ENCODE data around the gene VIPR2.
"Not testable (repeated sequence)": the region's sequence is repeated elsewhere in the genome, so short reads cannot be mapped to it uniquely, and the experiment has no call there.

Gene VIPR2

DNA sequence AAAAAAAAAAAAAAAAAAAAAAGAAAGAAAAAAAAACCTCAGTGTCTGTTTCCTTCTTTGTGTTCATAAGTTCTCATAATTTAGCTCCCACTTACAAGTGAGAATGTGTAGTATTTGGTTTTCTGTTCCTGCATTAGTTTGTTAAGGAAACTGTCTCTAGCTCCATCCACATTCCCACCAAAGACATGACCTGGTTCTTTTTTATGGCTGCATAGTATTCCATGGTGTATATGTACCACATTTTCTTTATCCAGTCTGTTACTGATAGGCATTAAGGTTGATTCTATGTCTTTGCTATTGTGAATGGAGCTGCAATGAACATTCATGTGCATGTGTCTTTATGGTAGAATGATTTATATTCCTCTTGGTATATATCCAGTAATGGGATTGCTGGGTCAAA, 21.4 kb downstream of the VIPR2 start:
- not testable (repeated sequence) for H4K8ac ChIP-seq (ENCODE audit: low read depth, low read length); H2BK12ac ChIP-seq (ENCODE audit: low read length); H4K91ac ChIP-seq (ENCODE audit: low read depth, low read length); H3K4me3 ChIP-seq (ENCODE audit: low read depth, low read length); H3K14ac ChIP-seq (ENCODE audit: low read length); H3K23ac ChIP-seq (ENCODE audit: low read length); H3K79me1 ChIP-seq (ENCODE audit: low read length); H2BK5ac ChIP-seq (ENCODE audit: low read depth, low read length, poor library complexity); H3K27me3 ChIP-seq (ENCODE audit: insufficient read depth, low read length); H3K9me3 ChIP-seq (ENCODE audit: insufficient read depth, low read depth, low read length); H2AFZ ChIP-seq (ENCODE audit: insufficient read depth, low read length, poor library complexity); DNase-seq; H3K36me3 ChIP-seq (ENCODE audit: control insufficient read depth in 1 of 2, insufficient read depth in 2 of 2, low read length in 2 of 2); H3K27ac ChIP-seq (ENCODE audit: low read depth, low read length); H3K4me2 ChIP-seq (ENCODE audit: low read length); H2BK120ac ChIP-seq (ENCODE audit: insufficient read depth, low read length, poor library complexity); H3K18ac ChIP-seq (ENCODE audit: low read length); H3K79me2 ChIP-seq (ENCODE audit: control insufficient read depth, insufficient read depth, low read length, poor library complexity); H4K12ac ChIP-seq (ENCODE audit: low read depth, low read length); H3K4ac ChIP-seq (ENCODE audit: low read depth, low read length); H2AK5ac ChIP-seq (ENCODE audit: low read length); H3K9ac ChIP-seq (ENCODE audit: low read length)
- peaks cover 15 to 20% of the 10 kb centered on the region in 2 experiments for H3K4me1 ChIP-seq (ENCODE audit: control insufficient read depth in 1 of 2, insufficient read depth in 2 of 2, low read length in 2 of 2)

DNA sequence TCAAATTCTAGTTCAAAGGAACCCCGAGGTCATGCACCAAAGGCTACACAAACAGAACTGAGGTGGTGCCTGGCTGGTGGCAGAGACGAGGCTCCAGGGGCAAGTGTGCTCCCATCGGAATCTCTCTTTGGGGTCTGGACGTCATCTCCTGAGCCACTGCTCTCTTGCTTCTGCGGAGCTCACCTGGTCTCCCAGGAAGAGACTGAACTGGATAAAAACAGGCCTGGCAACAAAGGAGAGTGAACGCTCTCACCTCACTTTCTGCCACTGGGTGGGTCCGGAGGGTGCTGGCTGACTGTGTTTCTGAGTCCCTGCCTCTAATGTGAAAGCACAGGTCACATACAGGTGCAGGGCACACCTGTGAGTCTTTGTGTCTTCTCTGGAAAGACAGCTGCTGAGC, 22.4 kb downstream of the VIPR2 start:
- Histone ChIP-seq H2AK5ac (ENCODE audit: low read length) (no peak overlapping the region), H2BK120ac (ENCODE audit: insufficient read depth, low read length, poor library complexity) (no peak overlapping the region), H2BK12ac (ENCODE audit: low read length) (no peak overlapping the region), H3K23ac (ENCODE audit: low read length) (no peak overlapping the region), H3K4me1 (ENCODE audit: control insufficient read depth in 1 of 2, insufficient read depth in 2 of 2, low read length in 2 of 2) (peaks cover 15 to 20% of the 10 kb centered on the region in 2 experiments), H2BK5ac (ENCODE audit: low read depth, low read length, poor library complexity) (no peak overlapping the region), H3K9me3 (ENCODE audit: insufficient read depth, low read depth, low read length) (no peaks in the 10 kb centered on the region), H3K27me3 (ENCODE audit: insufficient read depth, low read length) (no peaks in the 10 kb centered on the region), H4K12ac (ENCODE audit: low read depth, low read length) (no peak overlapping the region), H3K36me3 (ENCODE audit: control insufficient read depth in 1 of 2, insufficient read depth in 2 of 2, low read length in 2 of 2) (no peaks in the 10 kb centered on the region), H4K8ac (ENCODE audit: low read depth, low read length) (no peak overlapping the region), H3K27ac (ENCODE audit: low read depth, low read length) (no peak overlapping the region), H3K79me1 (ENCODE audit: low read length) (peaks cover 2% of the 10 kb centered on the region), H3K14ac (ENCODE audit: low read length) (no peak overlapping the region), H3K9ac (ENCODE audit: low read length) (no peak overlapping the region), H3K79me2 (ENCODE audit: control insufficient read depth, insufficient read depth, low read length, poor library complexity) (no peaks in the 10 kb centered on the region), H2AFZ (ENCODE audit: insufficient read depth, low read length, poor library complexity) (no peak overlapping the region), H3K4me3 (ENCODE audit: low read depth, low read length) (no peak overlapping the region), H4K91ac (ENCODE audit: low read depth, low read length) (no peak overlapping the region), H3K4me2 (ENCODE audit: low read length) (no peak overlapping the region), H3K18ac (ENCODE audit: low read length) (no peak overlapping the region), H3K4ac (ENCODE audit: low read depth, low read length) (no peak overlapping the region)
- WGBS (ENCODE audit: extremely low coverage, insufficient coverage, insufficient read length): no CpG with 5 or more reads among the region's 7 CpGs
- no peak for DNase-seq

DNA sequence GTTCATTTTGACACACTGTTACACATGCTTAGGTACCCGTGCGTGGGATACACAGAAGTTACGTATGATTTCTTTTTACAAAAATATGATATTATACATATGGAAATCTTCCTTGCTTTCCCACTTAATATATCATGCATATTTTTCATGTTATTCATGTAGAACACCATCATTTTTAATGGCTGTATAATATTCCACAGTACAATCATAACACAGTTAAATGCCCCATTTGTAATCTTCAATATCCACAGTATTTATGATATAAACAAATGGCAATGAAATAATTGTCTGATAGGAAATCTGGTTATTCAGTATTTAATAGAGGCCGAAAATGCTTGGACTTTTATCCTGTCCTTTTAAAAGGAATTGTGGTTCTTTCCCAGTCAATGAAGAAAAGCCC, 23.2 kb downstream of the VIPR2 start:
- H3K9ac ChIP-seq (ENCODE audit: low read length): no peak overlapping the region
- no peaks in the 10 kb centered on the region for H3K9me3 ChIP-seq (ENCODE audit: insufficient read depth, low read depth, low read length)
- H3K27ac ChIP-seq (ENCODE audit: low read depth, low read length): no peak overlapping the region
- no CpG with 5 or more reads among the region's 4 CpGs for WGBS (ENCODE audit: extremely low coverage, insufficient coverage, insufficient read length)
- no peaks in the 10 kb centered on the region for H3K79me2 ChIP-seq (ENCODE audit: control insufficient read depth, insufficient read depth, low read length, poor library complexity)
- no peaks in the 10 kb centered on the region for H3K27me3 ChIP-seq (ENCODE audit: insufficient read depth, low read length)
- no peak overlapping the region for H2AFZ ChIP-seq (ENCODE audit: insufficient read depth, low read length, poor library complexity)
- H2BK5ac ChIP-seq (ENCODE audit: low read depth, low read length, poor library complexity): no peak overlapping the region
- H3K36me3 ChIP-seq (ENCODE audit: control insufficient read depth in 1 of 2, insufficient read depth in 2 of 2, low read length in 2 of 2): no peaks in the 10 kb centered on the region
- H4K91ac ChIP-seq (ENCODE audit: low read depth, low read length): no peak overlapping the region
- H3K4me1 ChIP-seq (ENCODE audit: control insufficient read depth in 1 of 2, insufficient read depth in 2 of 2, low read length in 2 of 2): peaks cover 15 to 16% of the 10 kb centered on the region in 2 experiments
- no peak overlapping the region for H4K8ac ChIP-seq (ENCODE audit: low read depth, low read length)
- no peak overlapping the region for H3K4ac ChIP-seq (ENCODE audit: low read depth, low read length)
- H4K12ac ChIP-seq (ENCODE audit: low read depth, low read length): no peak overlapping the region
- H3K14ac ChIP-seq (ENCODE audit: low read length): no peak overlapping the region
- H2BK12ac ChIP-seq (ENCODE audit: low read length): no peak overlapping the region
- no peak for DNase-seq
- no peak overlapping the region for H2AK5ac ChIP-seq (ENCODE audit: low read length)
- H3K4me3 ChIP-seq (ENCODE audit: low read depth, low read length): no peak overlapping the region
- no peak overlapping the region for H3K4me2 ChIP-seq (ENCODE audit: low read length)
- H3K79me1 ChIP-seq (ENCODE audit: low read length): peaks cover 2% of the 10 kb centered on the region
- H3K18ac ChIP-seq (ENCODE audit: low read length): no peak overlapping the region
- no peak overlapping the region for H2BK120ac ChIP-seq (ENCODE audit: insufficient read depth, low read length, poor library complexity)
- H3K23ac ChIP-seq (ENCODE audit: low read length): no peak overlapping the region

DNA sequence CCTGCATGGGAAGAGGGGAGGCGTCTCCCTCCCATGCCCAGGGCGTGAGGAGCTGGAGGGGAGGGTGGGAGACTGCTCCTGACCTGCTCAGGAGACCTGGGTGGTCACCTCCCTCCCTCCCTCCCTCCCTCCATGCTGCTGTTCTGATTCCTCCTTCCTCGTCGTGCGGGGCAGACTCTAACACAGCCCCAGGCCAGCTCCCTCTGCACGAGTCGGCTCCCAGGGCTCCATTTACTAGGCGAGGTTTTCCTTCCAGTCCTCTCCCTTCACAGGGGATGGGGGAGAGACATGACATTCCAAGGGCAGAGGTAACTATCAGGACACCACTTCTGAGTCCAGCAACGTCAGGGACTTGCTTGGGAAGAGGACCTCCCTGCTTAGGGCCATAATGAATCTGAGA, 23.6 kb downstream of the VIPR2 start:
- Histone ChIP-seq H3K14ac (ENCODE audit: low read length) (no peak overlapping the region), H3K36me3 (ENCODE audit: control insufficient read depth in 1 of 2, insufficient read depth in 2 of 2, low read length in 2 of 2) (no peaks in the 10 kb centered on the region), H2AFZ (ENCODE audit: insufficient read depth, low read length, poor library complexity) (no peak overlapping the region), H3K4me3 (ENCODE audit: low read depth, low read length) (no peak overlapping the region), H3K18ac (ENCODE audit: low read length) (no peak overlapping the region), H2BK5ac (ENCODE audit: low read depth, low read length, poor library complexity) (no peak overlapping the region), H3K4ac (ENCODE audit: low read depth, low read length) (no peak overlapping the region), H4K8ac (ENCODE audit: low read depth, low read length) (no peak overlapping the region), H3K23ac (ENCODE audit: low read length) (no peak overlapping the region), H2BK120ac (ENCODE audit: insufficient read depth, low read length, poor library complexity) (no peak overlapping the region), H4K91ac (ENCODE audit: low read depth, low read length) (no peak overlapping the region), H3K27ac (ENCODE audit: low read depth, low read length) (no peak overlapping the region), H3K27me3 (ENCODE audit: insufficient read depth, low read length) (no peaks in the 10 kb centered on the region), H3K79me1 (ENCODE audit: low read length) (peaks cover 2% of the 10 kb centered on the region), H2AK5ac (ENCODE audit: low read length) (no peak overlapping the region), H4K12ac (ENCODE audit: low read depth, low read length) (no peak overlapping the region), H3K4me1 (ENCODE audit: control insufficient read depth in 1 of 2, insufficient read depth in 2 of 2, low read length in 2 of 2) (peaks cover 16 to 17% of the 10 kb centered on the region in 2 experiments), H3K9me3 (ENCODE audit: insufficient read depth, low read depth, low read length) (no peaks in the 10 kb centered on the region), H3K9ac (ENCODE audit: low read length) (no peak overlapping the region), H2BK12ac (ENCODE audit: low read length) (no peak overlapping the region), H3K79me2 (ENCODE audit: control insufficient read depth, insufficient read depth, low read length, poor library complexity) (no peaks in the 10 kb centered on the region), H3K4me2 (ENCODE audit: low read length) (no peak overlapping the region)
- no CpG with 5 or more reads among the region's 9 CpGs for WGBS (ENCODE audit: extremely low coverage, insufficient coverage, insufficient read length)
- DNase-seq: no peak

Measured in trophoblast cell (in vitro differentiated cells and primary cell).